Gastroesophageal sphincter (tissue), 4 donors: ENCODE measurements around the gene LOXL4. TPM values are rescaled to one million over a fixed set of nuclear protein-coding genes. Genes with fewer than 3 reads are reported as not detected.

Source experiments
- ATAC-seq: fragments of 150-250 bp; one replicate; pipeline ENCODE4 v1.9.1; 2016; ENCODE audit warnings: mild to moderate bottlenecking, moderate library complexity
- H3K27ac ChIP-seq, 4 donors: fragments of 200-600 bp; sonication (generic) in 3 of 4; 1 replicate in 3 of 4; 2 replicates in 1 of 4; pipeline ENCODE4 v1.5.1; 2016 to 2019
- H3K27me3 ChIP-seq: fragments of 200-600 bp; sonication (generic); one replicate; pipeline ENCODE4 v1.5.1; 2019
- H3K36me3 ChIP-seq, 2 donors: fragments of 200-600 bp; sonication (generic); one replicate each; pipeline ENCODE4 v1.5.1; 2019; ENCODE audit warnings: control low read depth in 1 of 2
- H3K4me1 ChIP-seq, 3 donors: fragments of 200-600 bp; sonication (generic); 1 replicate in 2 of 3; 2 replicates in 1 of 3; pipeline ENCODE4 v1.5.1; 2016 to 2019; ENCODE audit warnings: control low read depth in 2 of 3
- H3K4me3 ChIP-seq, 2 donors: fragments of 200-600 bp; sonication (generic); one replicate each; pipeline ENCODE4 v1.5.1; 2019; ENCODE audit warnings: mild to moderate bottlenecking in 1 of 2, moderate library complexity in 1 of 2
- H3K9me3 ChIP-seq, 3 donors: fragments of 200-600 bp; sonication (generic); one replicate each; pipeline ENCODE4 v1.5.1; 2017 to 2019; ENCODE audit warnings: control low read depth in 2 of 3
- EP300 ChIP-seq: sonication (generic); formaldehyde crosslinking; IDR thresholded peaks from one replicate; pipeline ENCODE4 v1.6.1; 2017; ENCODE audit warnings: antibody characterized with exemption, mild to moderate bottlenecking
- POLR2A ChIP-seq, 2 donors: fragments of 450-650 bp; IDR thresholded peaks; one replicate each; pipeline ENCODE4 v1.6.1; 2017; ENCODE audit warnings: antibody characterized with exemption in 2 of 2, mild to moderate bottlenecking in 2 of 2, moderate library complexity in 1 of 2
- POLR2AphosphoS5 ChIP-seq: sonication (generic); formaldehyde crosslinking; IDR thresholded peaks from one replicate; pipeline ENCODE4 v1.6.1; 2017; ENCODE audit warnings: antibody characterized with exemption
- WGBS, 2 donors: methylation state at CpG; one replicate each; pipeline ENCODE4 v1.1.5; 2018; ENCODE audit warnings: low coverage in 1 of 2; 5-methylcytosine and 5-hydroxymethylcytosine counted together
- total RNA-seq, 4 donors: library from RNA; depleted of rRNA; stranded (reverse); fragments of >200 nt; gene quantifications; one replicate each; pipeline ENCODE4 v1.1.0, GENCODE V29; 2016
- TF ChIP-seq, protein P1 (sequence below), 4 experiments: fragments of 200-600 bp in 2 of 4; fragments of 450-650 bp in 2 of 4; sonication (generic) in 1 of 4; IDR thresholded peaks; one replicate each; pipeline ENCODE4 v1.5.1; 2017 to 2019; ENCODE audit warnings: antibody characterized with exemption in 4 of 4, mild to moderate bottlenecking in 2 of 4, moderate library complexity in 2 of 4

The LOXL4 gene
- total RNA-seq, 4 donors from 2014 or later, result 10.6 to 20.7 (median 16.3) TPM

DNA sequence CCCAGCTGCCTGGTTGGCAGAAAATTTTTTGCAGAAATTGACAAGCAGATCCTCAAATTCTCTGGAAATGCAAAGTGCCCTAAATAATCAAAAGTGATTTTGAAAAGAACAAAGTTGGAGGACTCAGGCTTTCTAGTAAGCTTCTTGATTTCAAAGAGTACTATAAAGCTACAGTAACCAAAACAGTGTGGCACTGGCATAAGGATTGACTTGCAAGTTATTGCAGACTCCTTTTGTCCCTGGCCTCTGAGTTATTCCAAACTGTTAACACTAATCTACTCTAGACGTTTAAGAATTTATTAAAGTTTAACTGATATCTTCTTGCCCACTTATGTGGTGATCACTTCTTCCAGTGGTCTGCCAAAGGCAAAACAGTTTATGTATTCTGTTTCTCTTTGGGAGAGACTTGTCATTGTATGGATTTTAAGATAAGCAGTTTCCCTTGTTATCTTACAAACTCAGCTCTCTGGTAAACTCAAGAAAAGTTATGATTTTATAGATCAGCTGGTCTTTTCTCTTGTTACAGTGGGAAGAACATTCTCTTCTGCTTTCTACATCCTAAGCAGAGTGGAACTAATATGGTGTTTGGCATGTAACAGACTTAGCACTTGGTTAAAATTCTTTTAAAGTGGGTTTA lies 41.4 kb downstream of the LOXL4 start:
- Histone ChIP-seq H3K27me3 (no peaks in the 10 kb centered on the region), H3K4me3 (no peak overlapping the region), H3K9me3 (no peaks in the 10 kb centered on the region), H3K36me3 (peaks cover 0 to 5% of the 10 kb centered on the region in 2 donors), H3K4me1 (peaks cover 0 to 15% (median 0%) of the 10 kb centered on the region in 3 donors), H3K27ac (no peak overlapping the region)
- ATAC-seq, result no peak
- TF ChIP-seq POLR2AphosphoS5 (no peak), EP300 (no peak), POLR2A (IDR thresholded peaks at IDR 0.05) (no peak)
- TF ChIP-seq, protein P1, sequence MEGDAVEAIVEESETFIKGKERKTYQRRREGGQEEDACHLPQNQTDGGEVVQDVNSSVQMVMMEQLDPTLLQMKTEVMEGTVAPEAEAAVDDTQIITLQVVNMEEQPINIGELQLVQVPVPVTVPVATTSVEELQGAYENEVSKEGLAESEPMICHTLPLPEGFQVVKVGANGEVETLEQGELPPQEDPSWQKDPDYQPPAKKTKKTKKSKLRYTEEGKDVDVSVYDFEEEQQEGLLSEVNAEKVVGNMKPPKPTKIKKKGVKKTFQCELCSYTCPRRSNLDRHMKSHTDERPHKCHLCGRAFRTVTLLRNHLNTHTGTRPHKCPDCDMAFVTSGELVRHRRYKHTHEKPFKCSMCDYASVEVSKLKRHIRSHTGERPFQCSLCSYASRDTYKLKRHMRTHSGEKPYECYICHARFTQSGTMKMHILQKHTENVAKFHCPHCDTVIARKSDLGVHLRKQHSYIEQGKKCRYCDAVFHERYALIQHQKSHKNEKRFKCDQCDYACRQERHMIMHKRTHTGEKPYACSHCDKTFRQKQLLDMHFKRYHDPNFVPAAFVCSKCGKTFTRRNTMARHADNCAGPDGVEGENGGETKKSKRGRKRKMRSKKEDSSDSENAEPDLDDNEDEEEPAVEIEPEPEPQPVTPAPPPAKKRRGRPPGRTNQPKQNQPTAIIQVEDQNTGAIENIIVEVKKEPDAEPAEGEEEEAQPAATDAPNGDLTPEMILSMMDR (IDR thresholded peaks at IDR 0.05), result no peak
- WGBS, 2 donors, result 50 to 84% methylated on average over 1 of the region's 1 CpG

DNA sequence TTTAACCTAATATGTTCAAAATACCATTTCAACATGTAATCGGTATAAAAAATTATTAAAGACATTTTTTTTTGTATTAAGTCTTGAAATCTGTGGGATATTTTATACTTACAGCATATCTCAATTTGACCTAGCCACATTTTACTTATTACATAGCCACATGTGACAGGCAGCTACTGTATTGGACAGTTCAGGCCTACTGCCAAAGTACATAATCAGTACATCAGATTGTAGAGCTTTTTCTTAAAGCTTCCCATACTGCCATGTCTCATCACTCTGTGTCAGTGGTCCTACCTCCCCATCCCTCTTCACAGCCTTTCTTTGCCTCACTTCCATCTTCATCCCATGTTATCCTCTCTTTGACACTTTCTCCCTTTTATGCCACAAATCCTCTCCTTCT lies 43.0 kb downstream of the LOXL4 start:
- Histone ChIP-seq H3K9me3 (peaks cover 0 to 1% (median 0%) of the 10 kb centered on the region in 3 donors), H3K27me3 (no peaks in the 10 kb centered on the region), H3K27ac (no peak overlapping the region), H3K4me1 (peaks cover 0 to 15% (median 0%) of the 10 kb centered on the region in 3 donors), H3K36me3 (no peaks in the 10 kb centered on the region), H3K4me3 (no peak overlapping the region)
- ATAC-seq, result no peak
- WGBS, 2 donors, result 85 to 100% methylated on average over 1 of the region's 1 CpG
- no peak for TF ChIP-seq POLR2AphosphoS5
- TF ChIP-seq, protein P1 (IDR thresholded peaks at IDR 0.05), result no peak
- no peak for TF ChIP-seq EP300
- TF ChIP-seq POLR2A (IDR thresholded peaks at IDR 0.05), result no peak

DNA sequence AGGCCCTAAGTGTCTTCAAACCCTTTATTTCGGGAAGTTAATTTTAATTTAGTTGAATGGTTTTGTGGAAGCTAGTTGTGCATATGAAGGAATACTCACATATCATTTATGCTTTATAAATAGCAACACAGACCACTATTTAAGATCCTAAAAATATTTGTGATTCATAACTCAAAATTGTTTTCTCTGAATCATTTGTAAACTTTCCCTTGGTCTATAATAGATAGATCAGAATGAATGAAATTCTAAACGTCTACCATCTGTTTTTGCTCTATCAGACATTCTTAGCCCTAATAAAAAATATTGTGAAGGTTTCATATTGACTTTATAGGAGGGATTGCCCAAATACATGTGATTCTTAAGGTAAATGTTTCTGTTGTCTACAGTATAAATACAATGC lies 43.5 kb downstream of the LOXL4 start:
- peaks cover 0 to 15% (median 0%) of the 10 kb centered on the region in 3 donors for H3K4me1 ChIP-seq
- TF ChIP-seq POLR2A (IDR thresholded peaks at IDR 0.05) (no peak), POLR2AphosphoS5 (no peak), EP300 (no peak)
- TF ChIP-seq, protein P1 (IDR thresholded peaks at IDR 0.05), result no peak
- H3K36me3 ChIP-seq, result no peaks in the 10 kb centered on the region
- ATAC-seq, result no peak
- WGBS, 2 donors, result 58 to 60% methylated on average over 2 of the region's 2 CpGs
- peaks cover 0 to 6% (median 3%) of the 10 kb centered on the region in 3 donors for H3K9me3 ChIP-seq
- H3K27ac ChIP-seq, result no peak overlapping the region
- H3K4me3 ChIP-seq, result no peak overlapping the region
- H3K27me3 ChIP-seq, result no peaks in the 10 kb centered on the region

DNA sequence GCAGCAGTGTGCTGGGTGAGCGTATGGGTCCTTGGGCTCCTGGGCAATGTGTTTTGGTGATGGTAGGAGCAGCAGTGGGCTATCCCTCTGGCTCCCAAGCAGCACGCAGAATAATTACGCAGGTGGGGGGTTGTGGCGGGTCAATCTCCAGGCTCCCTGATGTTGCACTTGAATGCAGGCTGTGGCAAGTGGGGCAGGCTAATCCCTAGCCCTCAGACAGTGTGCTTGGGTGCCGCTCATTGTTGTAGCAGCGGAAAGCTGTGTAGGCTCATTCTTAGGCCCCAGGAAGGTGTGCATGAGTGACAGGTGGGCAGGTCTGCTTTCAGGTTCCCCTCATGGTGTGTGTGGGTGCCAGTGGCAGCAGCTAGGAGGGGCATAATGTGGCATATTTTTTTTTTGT lies 44.1 kb downstream of the LOXL4 start:
- Histone ChIP-seq H3K27ac (no peak overlapping the region), H3K9me3 (peaks cover 0 to 12% (median 4%) of the 10 kb centered on the region in 3 donors), H3K36me3 (no peaks in the 10 kb centered on the region), H3K27me3 (no peaks in the 10 kb centered on the region), H3K4me1 (peaks cover 0 to 15% (median 0%) of the 10 kb centered on the region in 3 donors), H3K4me3 (no peak overlapping the region)
- ATAC-seq, result no peak
- no peak for TF ChIP-seq EP300
- TF ChIP-seq, protein P1 (IDR thresholded peaks at IDR 0.05), result no peak
- no peak for TF ChIP-seq POLR2A (IDR thresholded peaks at IDR 0.05)
- TF ChIP-seq POLR2AphosphoS5, result no peak
- WGBS, 2 donors, result 87% methylated on average over 3 of the region's 6 CpGs; no CpG with 5 or more reads in 1 of the 2 donors

DNA sequence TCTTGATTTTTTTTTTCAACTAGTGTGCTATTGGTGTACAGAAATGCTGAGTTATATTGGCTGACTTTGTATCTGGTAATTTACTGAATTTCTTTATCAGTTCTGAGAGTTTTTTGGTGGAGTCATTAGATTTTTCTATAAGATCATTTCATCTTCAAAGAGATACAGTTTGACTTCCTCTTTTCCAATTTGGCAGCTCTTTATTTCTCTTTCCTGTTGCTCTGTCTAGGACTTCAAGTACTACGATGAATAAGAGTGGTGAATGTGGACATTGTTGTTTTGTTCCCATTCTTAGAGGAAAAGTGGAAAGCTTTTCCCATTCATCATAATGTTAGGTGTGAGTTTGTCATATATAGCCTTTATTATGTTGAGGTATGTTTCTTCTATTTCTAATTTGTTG lies 50.2 kb downstream of the LOXL4 start:
- no peaks in the 10 kb centered on the region for H3K36me3 ChIP-seq
- TF ChIP-seq EP300 (no peak), POLR2A (IDR thresholded peaks at IDR 0.05) (no peak), POLR2AphosphoS5 (no peak)
- TF ChIP-seq, protein P1 (IDR thresholded peaks at IDR 0.05), result no peak
- no peak for ATAC-seq
- no peak overlapping the region for H3K27ac ChIP-seq
- 77 to 83% methylated on average over 1 of the region's 1 CpG for WGBS, 2 donors
- peaks cover 0 to 3% (median 0%) of the 10 kb centered on the region in 3 donors for H3K4me1 ChIP-seq
- no peaks in the 10 kb centered on the region for H3K27me3 ChIP-seq
- H3K4me3 ChIP-seq, result no peak overlapping the region
- peaks cover 0 to 19% (median 4%) of the 10 kb centered on the region in 3 donors for H3K9me3 ChIP-seq
